ENCODE data around the gene GCAT.
A peak's percentile ranks its signal among the peaks of the same experiment; 100 is the strongest.
"Not testable (repeated sequence)": the region's sequence is repeated elsewhere in the genome, so short reads cannot be mapped to it uniquely, and the experiment has no call there.

GCAT gene

GRCh38 chr22:37782340-37783168 is 25.2 kb upstream of the GCAT start:
- no peak for DNase-seq

GRCh38 chr22:37784829-37785495 is 22.8 kb upstream of the GCAT start:
- DNase-seq = no peak

- no peak for DNase-seq
Measured at GRCh38 chr22:37790234-37790633, 17.5 kb upstream of the GCAT start.

- DNase-seq = no peak
Measured at GRCh38 chr22:37792494-37792893, 15.2 kb upstream of the GCAT start.

GRCh38 chr22:37794376-37794775 is 13.4 kb upstream of the GCAT start:
- DNase-seq = no peak

- no peak for DNase-seq
Measured at GRCh38 chr22:37796079-37796478, 11.7 kb upstream of the GCAT start.

- DNase-seq = not testable (repeated sequence)
Measured at GRCh38 chr22:37797259-37797658, 10.5 kb upstream of the GCAT start.

- no peak for DNase-seq
Measured at GRCh38 chr22:37797874-37798500, 9.7 kb upstream of the GCAT start.

- not testable (repeated sequence) for DNase-seq
Measured at GRCh38 chr22:37799979-37800378, 7.8 kb upstream of the GCAT start.

- DNase-seq = no peak
Measured at GRCh38 chr22:37801946-37802309, 5.8 kb upstream of the GCAT start.

- peak; percentile 15 for DNase-seq
Measured at GRCh38 chr22:37802310-37803194, 5.2 kb upstream of the GCAT start.

- DNase-seq = no peak
Measured at GRCh38 chr22:37803195-37803638, 4.5 kb upstream of the GCAT start.

GRCh38 chr22:37803639-37804351 is 3.9 kb upstream of the GCAT start:
- no peak for DNase-seq

GRCh38 chr22:37804352-37804880 is 3.3 kb upstream of the GCAT start:
- DNase-seq = no peak

GRCh38 chr22:37804881-37805809 is 2.6 kb upstream of the GCAT start:
- DNase-seq = peak; percentile 76

GRCh38 chr22:37805810-37806277 is 1.9 kb upstream of the GCAT start:
- no peak for DNase-seq

- peak; percentile 9 for DNase-seq
Measured at GRCh38 chr22:37806409-37807333, 1.1 kb upstream of the GCAT start.

- DNase-seq = no peak
Measured at GRCh38 chr22:37808294-37808657, 542 bp downstream of the GCAT start.

GRCh38 chr22:37809672-37810333 is 2.1 kb downstream of the GCAT start:
- no peak for DNase-seq
